WTC11 (cell line): Measurements from ENCODE around the gene NCSTN.
"Not testable (repeated sequence)": the region's sequence is repeated elsewhere in the genome, so short reads cannot be mapped to it uniquely, and the experiment has no call there.

Experiments
- E2F5 ChIP-seq: sonication (generic); formaldehyde crosslinking; IDR thresholded peaks from 2 replicates; pipeline ENCODE4 v1.8.1; 2022; ENCODE audit warnings: mild to moderate bottlenecking, moderate library complexity, missing genetic modification reagents
- IRF1 ChIP-seq: sonication (generic); formaldehyde crosslinking; IDR thresholded peaks from 2 replicates; pipeline ENCODE4 v1.8.0; 2023; ENCODE audit warnings: missing genetic modification reagents
- MYBL2 ChIP-seq: sonication (generic); formaldehyde crosslinking; IDR thresholded peaks from 2 replicates; pipeline ENCODE4 v1.8.1; 2023; ENCODE audit warnings: mild to moderate bottlenecking, moderate library complexity, missing genetic modification reagents
- NFE2L1 ChIP-seq: sonication (generic); formaldehyde crosslinking; IDR thresholded peaks from 2 replicates; pipeline ENCODE4 v1.8.1; 2023; ENCODE audit warnings: missing genetic modification reagents
- NFYB ChIP-seq: sonication (generic); formaldehyde crosslinking; conservative IDR thresholded peaks from 2 replicates; pipeline ENCODE4 v1.8.0; 2022; ENCODE audit warnings: low read depth, missing genetic modification reagents
- NR1H2 ChIP-seq: sonication (generic); formaldehyde crosslinking; IDR thresholded peaks from 2 replicates; pipeline ENCODE4 v1.9.0; 2021; ENCODE audit warnings: mild to moderate bottlenecking, moderate library complexity, missing genetic modification reagents
- TP53 ChIP-seq: sonication (generic); formaldehyde crosslinking; IDR thresholded peaks from 2 replicates; pipeline ENCODE4 v1.8.1; 2023; ENCODE audit warnings: mild to moderate bottlenecking, missing genetic modification reagents
- ZNF232 ChIP-seq: sonication (generic); formaldehyde crosslinking; IDR thresholded peaks from 2 replicates; pipeline ENCODE4 v1.8.0; 2022; ENCODE audit warnings: mild to moderate bottlenecking, missing genetic modification reagents
- TF ChIP-seq, protein P1 (sequence below): fragments of 200-600 bp; IDR thresholded peaks from 2 replicates; pipeline ENCODE4 v1.8.0; 2022; ENCODE audit warnings: antibody characterized with exemption

GRCh38 chr1:160388406-160388805 lies 45.2 kb downstream of the NCSTN start:
- TF ChIP-seq NR1H2 (CRISPR knock-in tag); ZNF232 (CRISPR knock-in tag); IRF1 (CRISPR knock-in tag); NFYB; E2F5; TP53 (CRISPR knock-in tag); MYBL2 (CRISPR knock-in tag); NFE2L1 (CRISPR knock-in tag): not testable (repeated sequence)
- TF ChIP-seq, protein P1, sequence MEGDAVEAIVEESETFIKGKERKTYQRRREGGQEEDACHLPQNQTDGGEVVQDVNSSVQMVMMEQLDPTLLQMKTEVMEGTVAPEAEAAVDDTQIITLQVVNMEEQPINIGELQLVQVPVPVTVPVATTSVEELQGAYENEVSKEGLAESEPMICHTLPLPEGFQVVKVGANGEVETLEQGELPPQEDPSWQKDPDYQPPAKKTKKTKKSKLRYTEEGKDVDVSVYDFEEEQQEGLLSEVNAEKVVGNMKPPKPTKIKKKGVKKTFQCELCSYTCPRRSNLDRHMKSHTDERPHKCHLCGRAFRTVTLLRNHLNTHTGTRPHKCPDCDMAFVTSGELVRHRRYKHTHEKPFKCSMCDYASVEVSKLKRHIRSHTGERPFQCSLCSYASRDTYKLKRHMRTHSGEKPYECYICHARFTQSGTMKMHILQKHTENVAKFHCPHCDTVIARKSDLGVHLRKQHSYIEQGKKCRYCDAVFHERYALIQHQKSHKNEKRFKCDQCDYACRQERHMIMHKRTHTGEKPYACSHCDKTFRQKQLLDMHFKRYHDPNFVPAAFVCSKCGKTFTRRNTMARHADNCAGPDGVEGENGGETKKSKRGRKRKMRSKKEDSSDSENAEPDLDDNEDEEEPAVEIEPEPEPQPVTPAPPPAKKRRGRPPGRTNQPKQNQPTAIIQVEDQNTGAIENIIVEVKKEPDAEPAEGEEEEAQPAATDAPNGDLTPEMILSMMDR = not testable (repeated sequence)
